Loucy (cell line): ENCODE results near the gene HTD2.

Experiments used
- H2AFZ ChIP-seq: fragments of 200-600 bp; sonication (generic); 2 replicates; pipeline ENCODE4 v1.6.0; 2016; ENCODE audit warnings: antibody characterized with exemption, mild to moderate bottlenecking, low read length, moderate library complexity
- H3F3A ChIP-seq: fragments of 200-600 bp; 2 replicates; pipeline ENCODE4 v1.6.0; 2016; ENCODE audit warnings: antibody characterized with exemption, low read depth, mild to moderate bottlenecking
- H3K27me3 ChIP-seq: fragments of 200-600 bp; sonication (generic); 2 replicates; pipeline ENCODE4 v1.6.1; 2014; ENCODE audit warnings: low read length, mild to moderate bottlenecking; ENCODE audit not compliant: insufficient read depth, poor library complexity, severe bottlenecking
- H3K36me3 ChIP-seq: fragments of 200-600 bp; sonication (generic); 2 replicates; pipeline ENCODE4 v1.6.1; 2016; ENCODE audit warnings: low read length; ENCODE audit not compliant: insufficient read depth
- H3K4me1 ChIP-seq: fragments of 200-600 bp; sonication (generic); 2 replicates; pipeline ENCODE4 v1.5.1; 2014; ENCODE audit warnings: low read length, mild to moderate bottlenecking; ENCODE audit not compliant: insufficient read depth, poor library complexity, severe bottlenecking
- H3K4me2 ChIP-seq: fragments of 200-600 bp; sonication (generic); 2 replicates; pipeline ENCODE4 v1.6.0; 2014; ENCODE audit warnings: antibody characterized with exemption, low read length, low read depth, mild to moderate bottlenecking; ENCODE audit not compliant: poor library complexity, severe bottlenecking
- H3K4me3 ChIP-seq: fragments of 200-600 bp; sonication (generic); 2 replicates; pipeline ENCODE4 v1.5.1; 2014; ENCODE audit warnings: low read length, mild to moderate bottlenecking, mixed read lengths; ENCODE audit not compliant: poor library complexity, severe bottlenecking
- H3K79me2 ChIP-seq: fragments of 200-600 bp; sonication (generic); 2 replicates; pipeline ENCODE4 v1.6.1; 2014; ENCODE audit warnings: low read length; ENCODE audit not compliant: insufficient read depth
- H3K9ac ChIP-seq: fragments of 200-600 bp; sonication (generic); 2 replicates; pipeline ENCODE4 v1.6.0; 2014; ENCODE audit warnings: mild to moderate bottlenecking, low read depth, low read length, moderate library complexity; ENCODE audit not compliant: poor library complexity, severe bottlenecking
- H3K9me2 ChIP-seq: fragments of 200-600 bp; sonication (generic); replicated peaks from 2 replicates; pipeline ENCODE4 v1.6.1; 2016; ENCODE audit warnings: low read depth, low read length, mixed read lengths
- H3K9me3 ChIP-seq: fragments of 200-600 bp; sonication (generic); 2 replicates; pipeline ENCODE4 v1.6.1; 2014; ENCODE audit warnings: mild to moderate bottlenecking, antibody characterized with exemption, low read length, low read depth; ENCODE audit not compliant: insufficient read depth
- H4K20me1 ChIP-seq: fragments of 200-600 bp; sonication (generic); 2 replicates; pipeline ENCODE4 v1.6.0; 2014; ENCODE audit warnings: antibody characterized with exemption, low read length, mild to moderate bottlenecking; ENCODE audit not compliant: insufficient read depth, poor library complexity, severe bottlenecking
- CTCF ChIP-seq: fragments of 200-600 bp; sonication (generic); conservative IDR thresholded peaks from 2 replicates; pipeline ENCODE4 v1.5.1; 2014; ENCODE audit warnings: mild to moderate bottlenecking, antibody characterized with exemption, low read length
- EZH2phosphoT487 ChIP-seq: fragments of 200-600 bp; IDR thresholded peaks from 2 replicates; pipeline ENCODE4 v1.6.1; 2018; ENCODE audit warnings: antibody characterized with exemption, mild to moderate bottlenecking, moderate library complexity, borderline replicate concordance

HTD2 gene

GRCh38 chr3:58296269-58296668, 10.1 kb upstream of the HTD2 start:
- no peak overlapping the region for H3K4me2 ChIP-seq

GRCh38 chr3:58296843-58297242, 9.5 kb upstream of the HTD2 start:
- Histone ChIP-seq H2AFZ (no peak overlapping the region), H3K79me2 (no peaks in the 10 kb centered on the region), H3K9ac (no peak overlapping the region), H3F3A (no peaks in the 10 kb centered on the region), H3K4me2 (no peak overlapping the region), H3K9me2 (no peaks in the 10 kb centered on the region), H3K9me3 (no peaks in the 10 kb centered on the region), H3K36me3 (no peaks in the 10 kb centered on the region), H4K20me1 (no peaks in the 10 kb centered on the region), H3K4me1 (no peaks in the 10 kb centered on the region), H3K27me3 (no peaks in the 10 kb centered on the region), H3K4me3 (no peak overlapping the region)
- no peak for TF ChIP-seq EZH2phosphoT487
- no peak for TF ChIP-seq CTCF

More at GRCh38 chr3:58296269-58296668, 10.1 kb upstream of the HTD2 start:
- Histone ChIP-seq H3K4me3 (no peak overlapping the region), H3K79me2 (no peaks in the 10 kb centered on the region), H2AFZ (no peak overlapping the region), H3F3A (no peaks in the 10 kb centered on the region), H3K9ac (no peak overlapping the region), H3K36me3 (no peaks in the 10 kb centered on the region), H4K20me1 (no peaks in the 10 kb centered on the region), H3K27me3 (no peaks in the 10 kb centered on the region), H3K9me2 (no peaks in the 10 kb centered on the region), H3K4me1 (no peaks in the 10 kb centered on the region), H3K9me3 (no peaks in the 10 kb centered on the region)
- TF ChIP-seq CTCF, result no peak
- TF ChIP-seq EZH2phosphoT487, result no peak

DNA sequence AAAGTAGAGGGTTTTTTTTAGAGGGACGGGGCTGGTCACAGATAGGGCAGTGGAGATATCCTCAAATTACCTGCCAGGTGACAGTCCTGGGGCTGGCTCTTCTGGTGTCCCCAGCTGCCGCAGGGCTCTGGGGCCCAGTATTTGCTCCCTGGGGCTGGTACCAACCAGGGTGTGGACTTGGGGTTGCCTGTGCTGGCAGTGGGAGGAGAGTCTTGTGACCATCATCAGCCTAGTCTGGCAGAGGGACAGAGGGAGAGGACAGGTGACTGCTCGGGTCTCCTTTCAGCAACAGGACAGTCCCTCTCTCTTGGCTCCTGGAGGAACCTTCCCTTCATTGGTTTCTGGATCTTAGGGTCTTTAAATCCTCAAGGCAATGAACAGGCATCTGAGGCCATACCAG, 8.1 kb upstream of the HTD2 start:
- no peaks in the 10 kb centered on the region for H3K4me1 ChIP-seq
- H2AFZ ChIP-seq, result no peak overlapping the region
- H3K4me3 ChIP-seq, result no peak overlapping the region
- H3K79me2 ChIP-seq, result no peaks in the 10 kb centered on the region
- no peaks in the 10 kb centered on the region for H3K27me3 ChIP-seq
- H3K9me3 ChIP-seq, result no peaks in the 10 kb centered on the region
- no peak overlapping the region for H3K9ac ChIP-seq
- TF ChIP-seq EZH2phosphoT487 (no peak), CTCF (no peak)
- H3K36me3 ChIP-seq, result no peaks in the 10 kb centered on the region
- H4K20me1 ChIP-seq, result no peaks in the 10 kb centered on the region
- H3F3A ChIP-seq, result no peaks in the 10 kb centered on the region
- H3K4me2 ChIP-seq, result no peak overlapping the region
- H3K9me2 ChIP-seq, result no peaks in the 10 kb centered on the region
